Lower lobe of right lung (tissue), 2 donors: ENCODE data around the gene TIMMDC1. TPM values are rescaled to one million over a fixed set of nuclear protein-coding genes. Genes with fewer than 3 reads are reported as not detected.

Experiments
- ATAC-seq, 2 donors: fragments of 200-7000 bp; cut with Tn5 transposase; one replicate each; pipeline ENCODE4 v1.9.1; 2020 to 2022; ENCODE audit warnings: mild to moderate bottlenecking in 2 of 2, moderate library complexity in 2 of 2
- DNase-seq: peaks from one replicate; pipeline ENCODE4 v3.0.0-alpha.2; 2020
- H3K27ac ChIP-seq: fragments of 200-600 bp; one replicate; pipeline ENCODE4 v1.8.0; 2022
- H3K27me3 ChIP-seq: fragments of 200-600 bp; one replicate; pipeline ENCODE4 v1.8.0; 2022; ENCODE audit warnings: low read depth
- H3K36me3 ChIP-seq: fragments of 200-600 bp; one replicate; pipeline ENCODE4 v1.8.0; 2022; ENCODE audit warnings: mild to moderate bottlenecking
- H3K4me1 ChIP-seq: fragments of 200-600 bp; one replicate; pipeline ENCODE4 v1.8.0; 2022
- H3K4me3 ChIP-seq: fragments of 200-600 bp; one replicate; pipeline ENCODE4 v1.8.0; 2022; ENCODE audit warnings: mild to moderate bottlenecking
- H3K9me3 ChIP-seq: fragments of 200-600 bp; one replicate; pipeline ENCODE4 v1.8.0; 2022
- intact Hi-C: fragments of 100-400 bp; cut with DNase I; formaldehyde crosslinking; loops from one replicate; pipeline ENCODE4 v1.11.0; 2022
- total RNA-seq: library from RNA; stranded (reverse); fragmentation: NEBNext Ultra II Directional; extraction: Animal tissue kit (Norgen Biotek cat#: 25700); gene quantifications from one replicate; pipeline ENCODE4 v1.2.1, GENCODE V29; 2021
- TF ChIP-seq, protein P1 (sequence below): fragments of 200-600 bp; IDR thresholded peaks from one replicate; pipeline ENCODE4 v1.8.0; 2022; ENCODE audit warnings: antibody characterized with exemption, mild to moderate bottlenecking
- donor health status: DM: no; HTN: yes; CAD: no; lungs with severe emphysema.

TIMMDC1 gene
- total RNA-seq, 1 donor from 2014 or later, result 99.4 TPM

DNA sequence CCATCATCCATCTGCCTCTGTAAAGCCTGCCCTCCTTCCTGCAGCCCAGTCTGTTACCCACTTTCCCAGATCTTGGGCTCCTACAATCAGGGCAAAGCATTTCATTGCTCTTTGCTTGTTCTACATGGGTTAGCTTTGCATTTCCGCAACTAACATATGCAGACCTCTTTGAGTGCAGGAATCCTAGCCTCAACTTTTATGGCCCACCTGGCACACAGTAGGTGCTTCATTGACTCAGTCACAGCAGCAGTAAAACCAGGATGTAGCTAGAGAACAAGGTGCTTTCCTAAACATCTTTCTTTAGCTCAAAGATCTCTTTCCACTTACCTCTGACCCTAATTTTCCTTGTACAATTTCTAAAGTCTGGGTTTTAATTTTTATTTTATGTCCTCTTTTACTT lies 57.6 kb downstream of the TIMMDC1 start:
- TF ChIP-seq, protein P1, sequence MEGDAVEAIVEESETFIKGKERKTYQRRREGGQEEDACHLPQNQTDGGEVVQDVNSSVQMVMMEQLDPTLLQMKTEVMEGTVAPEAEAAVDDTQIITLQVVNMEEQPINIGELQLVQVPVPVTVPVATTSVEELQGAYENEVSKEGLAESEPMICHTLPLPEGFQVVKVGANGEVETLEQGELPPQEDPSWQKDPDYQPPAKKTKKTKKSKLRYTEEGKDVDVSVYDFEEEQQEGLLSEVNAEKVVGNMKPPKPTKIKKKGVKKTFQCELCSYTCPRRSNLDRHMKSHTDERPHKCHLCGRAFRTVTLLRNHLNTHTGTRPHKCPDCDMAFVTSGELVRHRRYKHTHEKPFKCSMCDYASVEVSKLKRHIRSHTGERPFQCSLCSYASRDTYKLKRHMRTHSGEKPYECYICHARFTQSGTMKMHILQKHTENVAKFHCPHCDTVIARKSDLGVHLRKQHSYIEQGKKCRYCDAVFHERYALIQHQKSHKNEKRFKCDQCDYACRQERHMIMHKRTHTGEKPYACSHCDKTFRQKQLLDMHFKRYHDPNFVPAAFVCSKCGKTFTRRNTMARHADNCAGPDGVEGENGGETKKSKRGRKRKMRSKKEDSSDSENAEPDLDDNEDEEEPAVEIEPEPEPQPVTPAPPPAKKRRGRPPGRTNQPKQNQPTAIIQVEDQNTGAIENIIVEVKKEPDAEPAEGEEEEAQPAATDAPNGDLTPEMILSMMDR, result no peak
- Histone ChIP-seq H3K4me3 (no peak overlapping the region), H3K36me3 (no peaks in the 10 kb centered on the region), H3K27me3 (no peaks in the 10 kb centered on the region), H3K9me3 (no peaks in the 10 kb centered on the region), H3K27ac (peak overlapping the region; percentile 22), H3K4me1 (peaks cover 16% of the 10 kb centered on the region)
- no peak for DNase-seq
- ATAC-seq, result no peak
- intact Hi-C loops, result no loop called here

DNA sequence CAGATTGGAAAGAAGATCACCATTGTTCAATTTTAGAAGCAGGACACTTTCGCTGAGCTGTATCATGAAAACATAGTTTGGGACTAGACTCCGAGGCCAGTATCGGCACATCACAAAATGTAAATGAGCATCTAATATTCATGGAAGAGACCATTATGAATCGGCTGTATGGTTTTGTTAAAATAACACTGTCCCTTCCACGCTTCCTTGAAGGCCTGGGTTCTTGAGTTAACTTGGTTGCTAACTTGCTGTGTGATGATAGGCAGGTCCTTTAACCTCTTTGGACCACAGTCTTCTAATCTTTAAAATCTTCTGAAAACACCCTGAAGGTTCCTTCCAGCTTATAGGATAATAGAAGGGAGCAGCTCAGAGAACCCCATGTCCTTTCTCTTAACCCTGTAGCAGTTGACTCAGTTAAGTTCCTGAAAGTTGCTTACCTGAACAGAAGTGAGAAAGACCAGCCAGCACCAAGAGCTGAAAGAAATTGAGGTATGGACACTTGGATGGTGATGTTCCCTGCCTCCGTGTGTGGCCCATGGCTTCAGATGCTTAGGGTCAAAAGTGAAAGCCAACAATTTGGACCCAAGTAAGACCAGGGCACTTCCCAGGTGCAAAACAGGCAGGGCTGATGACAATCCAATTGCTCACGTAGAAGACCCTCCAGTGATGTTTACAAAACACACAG lies 59.0 kb downstream of the TIMMDC1 start:
- no peaks in the 10 kb centered on the region for H3K9me3 ChIP-seq
- H3K4me1 ChIP-seq, result peaks cover 16% of the 10 kb centered on the region
- no peaks in the 10 kb centered on the region for H3K36me3 ChIP-seq
- TF ChIP-seq, protein P1, result no peak
- ATAC-seq (no peak), DNase-seq (no peak)
- no peak overlapping the region for H3K4me3 ChIP-seq
- no peaks in the 10 kb centered on the region for H3K27me3 ChIP-seq
- intact Hi-C loops, result no loop called here
- H3K27ac ChIP-seq, result no peak overlapping the region

DNA sequence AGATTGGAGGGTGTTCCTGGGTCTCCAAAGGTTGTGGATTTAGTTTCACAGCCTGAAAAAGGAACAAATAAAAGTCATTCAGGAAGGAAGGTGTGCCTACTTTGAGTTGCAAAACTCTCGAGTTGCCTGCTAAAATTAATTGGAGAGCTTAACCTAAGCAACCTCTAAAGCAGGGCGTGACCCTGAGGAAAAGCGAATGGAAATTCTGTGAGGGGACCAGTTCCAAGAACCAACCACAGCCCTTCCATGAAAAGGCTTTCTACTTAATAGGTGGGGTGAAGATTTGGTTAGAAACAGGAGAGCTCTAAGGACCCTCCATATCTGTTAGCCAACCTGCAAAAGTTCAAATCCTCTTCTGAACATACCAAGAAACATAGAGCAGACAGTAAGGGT lies 59.5 kb downstream of the TIMMDC1 start:
- H3K36me3 ChIP-seq, result no peaks in the 10 kb centered on the region
- H3K27ac ChIP-seq, result no peak overlapping the region
- intact Hi-C loops, result no loop called here
- TF ChIP-seq, protein P1, result no peak
- no peak overlapping the region for H3K4me3 ChIP-seq
- H3K27me3 ChIP-seq, result no peaks in the 10 kb centered on the region
- H3K4me1 ChIP-seq, result peaks cover 16% of the 10 kb centered on the region
- H3K9me3 ChIP-seq, result no peaks in the 10 kb centered on the region
- no peak for ATAC-seq
- no peak for DNase-seq

DNA sequence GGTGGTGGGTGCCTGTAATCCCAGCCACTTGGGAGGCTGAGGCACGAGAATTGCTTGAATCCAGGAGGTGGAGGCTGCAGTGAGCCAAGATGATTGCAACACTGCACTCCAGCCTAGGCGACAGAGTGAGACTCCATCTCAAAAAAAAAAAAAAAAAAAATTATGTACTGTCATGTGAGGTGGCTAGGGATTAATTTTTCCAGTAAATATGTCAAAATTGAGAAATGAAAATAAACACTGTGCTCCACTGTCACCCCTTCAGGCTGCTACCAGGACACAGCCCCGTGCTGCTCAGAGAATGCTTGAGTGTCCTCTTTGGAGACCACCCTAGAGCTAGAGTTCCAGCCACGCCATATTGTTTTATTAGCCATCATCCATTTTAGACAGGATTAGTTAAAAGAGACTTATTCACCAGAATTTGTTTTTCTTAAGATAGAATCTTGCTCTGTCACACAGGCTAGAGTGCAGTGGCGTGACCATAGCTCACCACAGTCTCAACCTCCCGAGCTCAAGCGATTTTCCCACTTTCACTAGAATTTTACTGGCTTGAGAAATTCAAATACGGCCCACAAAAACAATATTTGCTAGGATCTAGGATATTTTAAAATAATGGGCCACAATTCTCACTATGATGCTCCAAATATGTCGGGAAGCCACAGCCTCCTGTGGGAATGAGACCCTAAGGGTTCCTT lies 60.4 kb downstream of the TIMMDC1 start:
- ATAC-seq, result no peak
- Histone ChIP-seq H3K4me3 (peak overlapping the region; percentile 29), H3K36me3 (no peaks in the 10 kb centered on the region), H3K4me1 (peaks cover 16% of the 10 kb centered on the region), H3K27ac (peak overlapping the region; percentile 14), H3K27me3 (no peaks in the 10 kb centered on the region), H3K9me3 (no peaks in the 10 kb centered on the region)
- intact Hi-C loops, result no loop called here
- DNase-seq, result no peak
- TF ChIP-seq, protein P1, result no peak

DNA sequence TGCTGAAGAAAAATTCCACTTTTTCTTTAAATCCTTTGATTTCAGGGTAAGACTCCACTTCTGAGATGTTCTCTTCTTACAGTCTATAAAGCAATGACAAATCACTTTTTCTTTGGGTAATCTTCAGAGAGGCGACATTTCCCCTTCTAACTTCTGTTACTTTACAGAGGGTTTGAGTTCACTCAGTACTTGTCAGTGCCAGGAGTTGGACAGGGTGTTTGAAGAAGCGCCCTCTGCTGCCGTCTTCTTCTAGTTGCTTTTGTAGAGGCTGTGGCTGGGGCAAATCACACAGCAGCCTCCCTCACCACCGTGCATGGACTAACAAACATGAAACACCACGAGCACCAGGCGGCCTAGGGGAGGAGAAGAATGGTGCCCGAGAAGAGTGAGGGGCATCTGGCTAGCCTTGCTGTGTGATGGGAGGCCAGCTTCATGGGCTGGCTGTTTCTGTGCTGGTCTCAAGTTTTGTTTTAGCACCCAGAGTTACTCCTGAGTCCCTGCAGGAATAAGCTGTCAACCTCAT lies 61.2 kb downstream of the TIMMDC1 start, which contains the start of gene CD80:
CD80 (minus strand) TSS at position 174 of the 523 bp plus-strand sequence. CDS start 1,886 bp downstream, outside the sequence.
- intact Hi-C loops, result no loop called here
- peak within 1 kb of the TSS; percentile 14 for H3K27ac ChIP-seq
- DNase-seq, result peak; percentile 59

More for the DNA sequence above, 61.2 kb downstream of the TIMMDC1 start, which contains the start of gene CD80:
- peaks cover 4% of the 10 kb centered on the region for H3K9me3 ChIP-seq
- TF ChIP-seq, protein P1, result peak; percentile 41
- H3K36me3 ChIP-seq, result no peaks in the 10 kb centered on the region
- no peaks in the 10 kb centered on the region for H3K27me3 ChIP-seq
- peaks cover 16% of the 10 kb centered on the region for H3K4me1 ChIP-seq
- peak; percentile 82 for ATAC-seq
- peak within 1 kb of the TSS; percentile 29 for H3K4me3 ChIP-seq
